A549 (cell line): ENCODE measurements around the gene ATG4B. TPM values are rescaled to one million over a fixed set of nuclear protein-coding genes. Genes with fewer than 3 reads are reported as not detected.
A peak's percentile ranks its signal among the peaks of the same experiment; 100 is the strongest.

Experiments
- ATAC-seq, 2 experiments: fragments of 200-7000 bp in 1 of 2; fragments of >200 bp in 1 of 2; cut with Nextera tagmentation in 1 of 2; cut with Tn5 transposase in 1 of 2; 3 replicates each; pipeline versions ENCODE4 v1.8.0 to v1.9.1; 2018 to 2020; ENCODE audit warnings: mild to moderate bottlenecking in 1 of 2, moderate library complexity in 1 of 2
- CTCF ChIA-PET: fragments of 300-600 bp; sonication (Branson Sonifier 250); formaldehyde crosslinking; extraction: SDS; loops from one replicate; lab custom pipeline; 2021; ENCODE audit warnings: antibody characterized with exemption, inconsistent platforms; lab: Yijun Ruan, JAX
- POLR2A ChIA-PET: fragments of 350-600 bp; formaldehyde crosslinking; extraction: SDS; loops from one replicate; lab custom pipeline; 2021; ENCODE audit warnings: antibody characterized with exemption, inconsistent platforms; lab: Yijun Ruan, JAX
- DNase-seq, 2 experiments: peaks; one replicate each; pipeline versions ENCODE4 v3.0.0 to v3.0.0-alpha.2; 2011 to 2016; ENCODE audit warnings: low read depth in 1 of 2, low spot score in 1 of 2
- FAIRE-seq: peaks from 2 replicates; lab custom pipeline; 2011; peaks lifted over from hg19 to GRCh38; lab: Jason Lieb, UNC
- H3K27ac ChIP-seq, 2 experiments: fragments of >200 bp; sonication (Bioruptor Twin); formaldehyde crosslinking; 3 replicates each; pipeline ENCODE4 v1.5.1; 2016 to 2017
- H3K4me1 ChIP-seq: fragments of >200 bp; sonication (Bioruptor Twin); formaldehyde crosslinking; 3 replicates; pipeline ENCODE4 v1.6.1; 2016
- H3K4me2 ChIP-seq: fragments of >200 bp; sonication (Bioruptor Twin); formaldehyde crosslinking; 3 replicates; pipeline ENCODE4 v1.6.1; 2016
- H3K4me3 ChIP-seq: fragments of >200 bp; sonication (Bioruptor Twin); formaldehyde crosslinking; 3 replicates; pipeline ENCODE4 v1.5.1; 2016
- H3K9me3 ChIP-seq: fragments of >200 bp; sonication (Bioruptor Twin); formaldehyde crosslinking; 3 replicates; pipeline ENCODE4 v1.6.1; 2016
- BCL3 ChIP-seq: fragments of >200 bp; sonication (Bioruptor Twin); formaldehyde crosslinking; IDR thresholded peaks from 3 replicates; pipeline ENCODE4 v1.6.1; 2016
- CBX2 ChIP-seq: fragments of 200-600 bp; sonication (generic); IDR thresholded peaks from 2 replicates; pipeline ENCODE4 v1.6.1; 2016; ENCODE audit warnings: low read depth, mild to moderate bottlenecking, borderline replicate concordance
- CHD4 ChIP-seq: fragments of 200-600 bp; sonication (generic); IDR thresholded peaks from 2 replicates; pipeline ENCODE4 v1.6.1; 2016; ENCODE audit warnings: antibody characterized with exemption, mild to moderate bottlenecking, borderline replicate concordance
- E2F6 ChIP-seq: IDR thresholded peaks from 2 replicates; pipeline ENCODE4 v1.6.1; 2012; ENCODE audit warnings: low read depth, borderline replicate concordance
- FOSL2 ChIP-seq, 2 experiments: fragments of 450-650 bp in 1 of 2; fragments of >200 bp in 1 of 2; sonication (Bioruptor Twin) in 1 of 2; formaldehyde crosslinking; IDR thresholded peaks; 2 replicates each; pipeline versions ENCODE4 v1.5.0 to v1.6.1; 2016 to 2020; ENCODE audit warnings: mild to moderate bottlenecking in 1 of 2, moderate library complexity in 1 of 2
- JUN ChIP-seq, 2 experiments: fragments of >200 bp; sonication (Bioruptor Twin); formaldehyde crosslinking; IDR thresholded peaks; 2 replicates in 1 of 2; 3 replicates in 1 of 2; pipeline ENCODE4 v1.6.1; 2016 to 2017
- JUNB ChIP-seq: fragments of >200 bp; sonication (Bioruptor Twin); formaldehyde crosslinking; IDR thresholded peaks from 2 replicates; pipeline ENCODE4 v1.6.1; 2016
- KDM1A ChIP-seq: fragments of 200-600 bp; sonication (generic); IDR thresholded peaks from 2 replicates; pipeline ENCODE4 v1.6.1; 2016; ENCODE audit warnings: low read depth, mild to moderate bottlenecking
- KDM5A ChIP-seq: fragments of 200-600 bp; sonication (generic); IDR thresholded peaks from 2 replicates; pipeline ENCODE4 v1.6.1; 2016; ENCODE audit warnings: antibody characterized with exemption, mild to moderate bottlenecking
- MAFK ChIP-seq: fragments of 450-650 bp; IDR thresholded peaks from 2 replicates; pipeline ENCODE4 v1.6.1; 2014; ENCODE audit not compliant: partially characterized antibody
- PHF8 ChIP-seq: fragments of 200-600 bp; sonication (generic); IDR thresholded peaks from 2 replicates; pipeline ENCODE4 v1.6.1; 2016; ENCODE audit warnings: low read depth, mild to moderate bottlenecking, antibody characterized with exemption, moderate library complexity, borderline replicate concordance
- RAD21 ChIP-seq, 2 experiments: fragments of >200 bp in 1 of 2; sonication (Bioruptor Twin) in 1 of 2; formaldehyde crosslinking in 1 of 2; IDR thresholded peaks in 1 of 2; conservative IDR thresholded peaks in 1 of 2; 2 replicates in 1 of 2; 3 replicates in 1 of 2; pipeline ENCODE4 v1.6.1; 2012 to 2018; ENCODE audit warnings: inconsistent platforms in 1 of 2
- RARB ChIP-seq: fragments of 250-450 bp; sonication (Bioruptor Pico); IDR thresholded peaks from 2 replicates; pipeline ENCODE4 v1.8.0; 2021; ENCODE audit warnings: mild to moderate bottlenecking, moderate library complexity
- RCOR1 ChIP-seq: fragments of 150-350 bp; IDR thresholded peaks from 2 replicates; pipeline ENCODE4 v1.6.1; 2014; ENCODE audit warnings: antibody characterized with exemption, low read length, low read depth
- RNF2 ChIP-seq: fragments of 200-600 bp; sonication (generic); IDR thresholded peaks from 2 replicates; pipeline ENCODE4 v1.6.1; 2016; ENCODE audit warnings: low read depth, mild to moderate bottlenecking, antibody characterized with exemption, moderate library complexity, borderline replicate concordance
- ZNF302 ChIP-seq: fragments of 250-450 bp; sonication (Bioruptor Pico); IDR thresholded peaks from 2 replicates; pipeline ENCODE4 v1.9.0; 2021; ENCODE audit warnings: inconsistent platforms, mild to moderate bottlenecking, moderate library complexity
- WGBS: methylation state at CpG from one replicate; pipeline ENCODE4 v1.1.6; 2017; ENCODE audit errors: missing lambda C conversion rate; 5-methylcytosine and 5-hydroxymethylcytosine counted together
- polyA plus RNA-seq, 4 experiments: library from polyadenylated mRNA; depleted of rRNA in 3 of 4; stranded (reverse); fragments of >200 nt; fragmentation: RNase III in 1 of 4; extraction: RNeasy Plus Mini Kit Qiagen cat#74134 plus additional on column Dnase treatment in 1 of 4; gene quantifications; 2 replicates in 3 of 4; 3 replicates in 1 of 4; pipeline ENCODE4 v1.2.3, GENCODE V29; 2011 to 2017
- TF ChIP-seq, protein P1 (sequence below): fragments of >200 bp; sonication (Bioruptor Twin); formaldehyde crosslinking; IDR thresholded peaks from 2 replicates; pipeline ENCODE4 v1.6.1; 2016

Gene ATG4B
- polyA plus RNA-seq, 2 of the 4 experiments (the other 2 are of a cell fraction): 70.3 to 75.2 TPM

- FAIRE-seq (no peak), ATAC-seq (no peak), DNase-seq (no peak)
- H3K27ac ChIP-seq: no peak overlapping the region
- no peak overlapping the region for H3K4me2 ChIP-seq
- CTCF ChIA-PET: interaction anchor here (0.8 to 1.3 kb wide), 3 partner anchors 13 to 199 kb away, joined by 3 to 6 read pairs (median 4); no protein-coding TSS in a partner anchor
- peaks cover 10% of the 10 kb centered on the region; the same call in 2 of the 3 replicates for H3K4me1 ChIP-seq
- TF ChIP-seq KDM5A (no peak), RCOR1 (no peak), CHD4 (no peak)
- 93% methylated on average over 18 of the region's 18 CpGs for WGBS
- POLR2A ChIA-PET: interaction anchor here (1.5 to 1.9 kb wide), 2 partner anchors 8 to 24 kb away, joined by 4 read pairs; partner anchors contain the start of genes DTYMK and ING5
- H3K4me3 ChIP-seq: no peak overlapping the region
- no peaks in the 10 kb centered on the region for H3K9me3 ChIP-seq
These were observed 40.8 kb downstream of the ATG4B start for GRCh38 chr2:241678307-241678706.

- FAIRE-seq (no peak), ATAC-seq (no peak), DNase-seq (no peak)
- TF ChIP-seq JUN (IDR thresholded peaks at IDR 0.05) (no peak), BCL3 (no peak), RCOR1 (no peak), KDM1A (no peak), PHF8 (no peak), RNF2 (no peak), E2F6 (no peak)
- TF ChIP-seq, protein P1, sequence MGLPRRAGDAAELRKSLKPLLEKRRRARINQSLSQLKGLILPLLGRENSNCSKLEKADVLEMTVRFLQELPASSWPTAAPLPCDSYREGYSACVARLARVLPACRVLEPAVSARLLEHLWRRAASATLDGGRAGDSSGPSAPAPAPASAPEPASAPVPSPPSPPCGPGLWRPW: no peak
- H3K9me3 ChIP-seq: no peaks in the 10 kb centered on the region
- peaks cover 10% of the 10 kb centered on the region; the same call in 2 of the 3 replicates for H3K4me1 ChIP-seq
- ChIA-PET CTCF (interaction anchor here (0.8 to 1.3 kb wide), 4 partner anchors 14 to 198 kb away, joined by 3 to 6 read pairs (median 4); partner anchors contain the start of gene ING5), POLR2A (interaction anchor here (1.5 to 1.9 kb wide), 2 partner anchors 8 to 23 kb away, joined by 4 read pairs; partner anchors contain the start of genes DTYMK and ING5)
- H3K4me3 ChIP-seq: no peak overlapping the region
- H3K4me2 ChIP-seq: no peak overlapping the region
- no peak overlapping the region for H3K27ac ChIP-seq
- 93% methylated on average over 20 of the region's 22 CpGs for WGBS
These were observed 41.5 kb downstream of the ATG4B start for GRCh38 chr2:241678784-241679540.

DNA sequence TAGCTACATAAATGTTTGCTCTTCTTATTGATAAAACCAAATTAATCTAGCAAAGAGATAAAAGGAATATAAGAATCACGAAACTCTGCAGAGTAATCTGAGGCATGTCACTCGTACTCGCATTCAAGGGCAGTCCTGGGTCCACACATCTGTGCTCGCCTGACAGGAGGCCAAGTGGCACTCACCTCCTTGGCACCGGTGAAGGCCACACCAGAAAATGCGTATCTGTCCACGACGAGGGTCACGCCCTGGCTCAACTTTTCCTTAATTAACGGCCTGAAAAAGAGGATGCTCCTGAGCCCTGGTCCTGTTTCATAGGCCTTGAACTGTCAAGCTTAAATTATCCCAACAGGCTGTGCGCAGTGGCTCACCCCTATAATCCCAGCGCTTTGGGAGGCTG is 42.6 kb downstream of the ATG4B start:
- WGBS: 92% methylated on average over 12 of the region's 12 CpGs
- Histone ChIP-seq H3K27ac (no peak overlapping the region), H3K9me3 (no peaks in the 10 kb centered on the region), H3K4me2 (no peak overlapping the region), H3K4me3 (no peak overlapping the region), H3K4me1 (peaks cover 10% of the 10 kb centered on the region; the same call in 2 of the 3 replicates)
- DNase-seq (no peak), FAIRE-seq (no peak), ATAC-seq (no peak)
- no peak for TF ChIP-seq CBX2
- no peak for TF ChIP-seq RARB (CRISPR knock-in tag)
- ChIA-PET CTCF (interaction anchor here (1.2 kb wide), 1 partner anchor 22 kb away, joined by 3 read pairs; no protein-coding TSS in a partner anchor), POLR2A (interaction anchor here (1.9 kb wide), 1 partner anchor 22 kb away, joined by 4 read pairs; the partner anchor contains the start of gene ING5)

DNA sequence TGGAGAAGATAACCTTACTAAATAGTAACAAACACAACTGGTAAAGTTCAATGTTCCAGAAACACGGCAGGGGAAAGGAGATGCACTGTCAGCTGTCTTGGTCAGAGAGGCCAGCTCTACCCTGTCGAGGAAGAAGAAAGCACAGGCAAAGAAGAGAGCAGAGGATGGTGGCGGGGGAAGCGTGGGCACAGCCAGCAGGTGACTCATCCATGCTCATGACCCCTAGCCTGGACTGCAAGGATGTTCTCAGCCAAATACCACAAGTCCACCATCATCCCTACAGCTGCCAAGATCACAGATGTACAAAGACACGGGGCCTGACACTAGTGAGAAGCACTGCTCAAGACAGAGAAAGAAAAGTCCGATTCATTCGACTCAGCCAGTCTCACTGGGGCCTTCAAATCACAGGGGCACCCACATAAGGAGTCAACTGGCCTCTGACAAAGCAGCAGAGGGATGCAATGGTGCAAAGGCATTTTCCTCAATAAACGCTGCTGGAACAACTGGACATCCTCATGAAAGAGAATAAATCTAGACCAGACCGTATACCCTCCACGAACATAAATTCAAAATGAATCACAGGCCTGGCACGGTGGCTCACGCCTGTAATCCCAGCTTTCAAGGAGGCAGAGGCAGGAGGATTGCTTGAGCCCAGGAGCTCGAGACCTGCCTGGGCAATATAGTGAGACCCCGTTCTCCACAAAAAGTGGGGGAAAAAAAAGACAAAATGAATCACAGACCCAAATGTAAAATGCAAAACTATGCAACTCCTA is 43.5 kb downstream of the ATG4B start:
- H3K4me2 ChIP-seq: no peak overlapping the region
- peak; percentile 30 to 63; a peak in 3 of 6 replicates for ATAC-seq
- peak in 1 of 2 experiments; percentile 32 for DNase-seq
- H3K27ac ChIP-seq: no peak overlapping the region
- ChIA-PET POLR2A (no interaction called here), CTCF (interaction anchor here (1.2 kb wide), 1 partner anchor 23 kb away, joined by 3 read pairs; no protein-coding TSS in a partner anchor)
- H3K4me3 ChIP-seq: no peak overlapping the region
- no peak for TF ChIP-seq FOSL2 (IDR thresholded peaks at IDR 0.05)
- TF ChIP-seq FOSL2 (CRISPR knock-in tag; IDR thresholded peaks at IDR 0.05): peak; percentile 48; the same call in 1 of the 2 replicates
- no peak for TF ChIP-seq ZNF302
- TF ChIP-seq MAFK: no peak
- no peak for TF ChIP-seq RAD21 (conservative IDR thresholded peaks at IDR 0.05 in 1 of 2, IDR thresholded peaks at IDR 0.05 in 1 of 2)
- no peak for TF ChIP-seq JUNB
- H3K9me3 ChIP-seq: no peaks in the 10 kb centered on the region
- WGBS: 84% methylated on average over 14 of the region's 14 CpGs
- peaks cover 15% of the 10 kb centered on the region; the same call in 2 of the 3 replicates for H3K4me1 ChIP-seq
- no peak for FAIRE-seq
